ENCODE results near the gene PEX14. TPM values are rescaled to one million over a fixed set of nuclear protein-coding genes. Genes with fewer than 3 reads are reported as not detected.

The PEX14 gene
- polyA plus RNA-seq, 3 donors, result 9.2 to 26.6 (median 10.8) TPM

DNA sequence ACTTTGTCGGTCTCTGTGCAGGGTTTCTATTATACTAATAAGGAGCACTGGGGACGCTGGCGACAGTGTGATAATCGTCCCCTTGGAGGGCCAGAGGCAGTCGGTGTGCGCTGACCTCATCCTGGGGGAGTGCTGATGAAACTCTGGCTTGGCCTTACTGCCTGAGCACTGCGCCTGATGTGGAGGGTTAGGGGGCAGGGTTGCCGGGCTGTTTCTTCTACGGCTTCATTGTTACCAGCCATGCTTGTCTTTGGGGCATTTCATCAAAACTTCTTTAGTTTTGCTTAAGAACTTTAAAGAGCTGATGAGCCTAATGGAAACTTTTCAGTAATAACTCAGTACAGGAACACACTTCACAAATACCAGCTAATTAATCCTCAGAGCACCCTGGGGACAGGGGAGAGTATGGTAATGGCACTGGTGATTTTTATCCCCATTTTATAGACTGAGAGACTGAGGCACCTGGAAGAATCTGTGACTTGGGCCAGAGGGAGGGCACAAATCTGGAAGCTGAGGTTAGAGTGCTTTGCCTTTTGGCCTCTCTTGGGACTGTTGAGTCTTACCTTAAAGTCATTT lies 81.8 kb downstream of the PEX14 start:
- 65 to 81% (median 77%) methylated on average over 9 of the region's 9 CpGs for WGBS, 3 donors
- no peak overlapping the region for H3K27ac ChIP-seq (ENCODE audit: low read depth, low read length)

- 84 to 89% (median 85%) methylated on average over 3 of the region's 3 CpGs for WGBS, 3 donors
- no peak overlapping the region for H3K27ac ChIP-seq (ENCODE audit: low read depth, low read length)
These were observed 83.0 kb downstream of the PEX14 start for GRCh38 chr1:10557714-10558113.

DNA sequence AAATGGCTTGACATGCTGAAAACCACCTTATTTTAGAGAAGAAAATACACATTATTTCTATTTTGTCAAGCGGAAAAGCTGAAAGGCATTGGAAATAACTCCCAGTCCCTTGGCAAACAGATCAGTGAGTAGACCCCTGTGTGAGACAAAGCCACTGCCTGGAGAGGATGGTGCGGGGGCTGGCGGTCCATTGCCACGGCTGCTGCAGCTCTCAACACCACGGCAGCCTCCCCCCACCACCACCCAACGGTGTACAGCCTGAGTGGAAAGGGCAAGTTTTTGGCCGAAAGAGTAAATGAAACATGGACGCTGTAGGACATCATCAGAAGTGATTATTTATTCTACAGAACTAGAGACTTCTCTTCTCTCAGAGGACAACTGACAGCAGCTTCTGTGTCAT lies 84.6 kb downstream of the PEX14 start:
- H3K27ac ChIP-seq (ENCODE audit: low read depth, low read length), result no peak overlapping the region
- 91 to 96% (median 93%) methylated on average over 8 of the region's 8 CpGs for WGBS, 3 donors

GRCh38 chr1:10561497-10561896 lies 86.7 kb downstream of the PEX14 start:
- H3K27ac ChIP-seq (ENCODE audit: low read depth, low read length), result no peak overlapping the region

DNA sequence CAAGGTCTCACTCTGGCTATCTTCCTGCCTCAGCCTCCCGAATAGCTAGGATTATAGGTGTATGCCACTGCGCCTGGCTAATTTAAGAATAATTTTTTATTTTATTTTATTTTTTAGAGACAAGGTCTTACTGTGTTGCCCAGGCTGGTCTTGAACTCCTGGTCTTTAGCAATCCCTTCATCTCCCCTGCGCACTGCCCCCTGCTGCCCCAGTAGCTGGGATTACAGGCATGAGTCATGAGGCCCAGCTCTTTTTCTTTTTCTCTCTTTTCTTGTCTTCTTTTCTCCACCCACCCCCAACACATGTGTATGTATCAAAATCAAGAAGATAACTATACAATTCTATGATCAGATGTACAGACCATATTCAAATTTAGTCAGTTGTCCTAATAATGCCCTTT lies 87.2 kb downstream of the PEX14 start:
- 93 to 99% (median 95%) methylated on average over 3 of the region's 3 CpGs for WGBS, 3 donors
- H3K27ac ChIP-seq (ENCODE audit: low read depth, low read length), result no peak overlapping the region

DNA sequence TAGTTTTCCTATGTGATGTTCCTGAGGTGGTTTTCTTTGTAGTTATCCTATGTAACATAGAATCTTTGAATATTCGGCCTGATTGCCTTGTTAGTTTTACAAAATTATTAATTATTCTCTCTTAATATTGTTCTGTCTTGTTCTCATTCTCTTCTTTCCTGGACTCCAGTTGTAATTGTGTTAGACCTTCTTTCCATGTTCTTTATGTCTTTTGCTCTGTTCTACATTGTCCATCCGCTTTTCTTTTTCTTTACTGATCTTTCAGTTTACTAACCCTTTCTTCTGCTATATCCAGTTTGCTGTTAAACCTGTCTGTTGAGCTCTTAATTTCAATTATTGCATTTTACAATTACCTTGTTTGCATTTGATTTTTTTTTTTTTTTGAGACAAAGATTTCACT lies 89.3 kb downstream of the PEX14 start:
- WGBS, 3 donors, result 95 to 98% (median 98%) methylated on average over 2 of the region's 2 CpGs
- H3K27ac ChIP-seq (ENCODE audit: low read depth, low read length), result no peak overlapping the region

- no peak overlapping the region for H3K27ac ChIP-seq (ENCODE audit: low read depth, low read length)
- 92 to 98% (median 97%) methylated on average over 1 of the region's 1 CpG for WGBS, 3 donors
These were observed 94.8 kb downstream of the PEX14 start for GRCh38 chr1:10569531-10569930.

GRCh38 chr1:10575616-10576015 lies 100.9 kb downstream of the PEX14 start:
- H3K27ac ChIP-seq (ENCODE audit: low read depth, low read length), result no peak overlapping the region
- whole genome bisulfite sequencing, 3 donors, result 57 to 88% (median 59%) methylated on average over 1 of the region's 1 CpG

GRCh38 chr1:10578070-10578469 lies 103.3 kb downstream of the PEX14 start:
- 55 to 91% (median 87%) methylated on average over 4 of the region's 4 CpGs for WGBS, 3 donors
- H3K27ac ChIP-seq (ENCODE audit: low read depth, low read length), result no peak overlapping the region

GRCh38 chr1:10583641-10584040 lies 108.9 kb downstream of the PEX14 start:
- WGBS, 3 donors, result 31 to 88% (median 58%) methylated on average over 3 of the region's 3 CpGs

GRCh38 chr1:10585242-10585641 lies 110.5 kb downstream of the PEX14 start:
- H3K27ac ChIP-seq (ENCODE audit: low read depth, low read length), result no peak overlapping the region
- 95 to 100% (median 100%) methylated on average over 1 of the region's 1 CpG for WGBS, 3 donors

More at GRCh38 chr1:10583641-10584040, 108.9 kb downstream of the PEX14 start:
- no peak overlapping the region for H3K27ac ChIP-seq (ENCODE audit: low read depth, low read length)

DNA sequence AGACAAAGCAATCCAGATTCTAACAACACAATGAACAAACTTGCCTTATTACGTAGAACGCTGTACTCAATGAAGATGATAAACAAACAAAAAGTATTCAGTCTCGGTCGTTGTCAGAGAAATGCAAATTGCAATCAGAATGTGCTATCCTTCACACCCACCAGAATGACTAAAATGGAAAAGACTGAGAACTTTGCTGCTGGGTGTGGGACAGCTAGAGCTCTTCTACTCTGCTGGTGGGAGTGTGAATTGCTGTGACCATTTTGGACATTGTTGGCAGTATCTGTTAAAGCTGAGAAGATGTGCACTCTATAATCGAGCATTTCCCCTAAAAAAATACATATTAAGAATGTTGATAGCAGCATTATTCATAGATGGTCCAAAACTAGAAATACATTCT lies 111.4 kb downstream of the PEX14 start:
- 85 to 93% (median 91%) methylated on average over 5 of the region's 5 CpGs for WGBS, 3 donors
- H3K27ac ChIP-seq (ENCODE audit: low read depth, low read length), result no peak overlapping the region

DNA sequence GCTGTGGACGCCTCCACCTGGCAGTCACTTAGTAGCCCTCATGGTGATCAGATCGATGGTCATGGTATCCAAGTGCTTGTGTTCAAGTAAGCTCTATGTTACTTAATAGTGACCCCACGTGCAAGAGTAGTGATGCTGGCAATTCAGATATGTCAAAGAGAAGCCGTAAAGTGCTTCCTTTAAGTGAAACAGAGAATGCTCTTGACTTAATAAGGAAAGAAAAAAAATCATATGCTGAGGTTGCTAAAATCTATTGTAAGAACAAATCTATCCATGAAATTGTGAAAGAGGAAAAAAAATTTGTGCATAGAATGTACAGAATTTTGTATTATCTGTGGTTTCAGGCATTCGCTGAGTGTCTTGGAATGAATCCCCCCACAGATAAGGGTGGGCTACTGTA lies 113.9 kb downstream of the PEX14 start:
- WGBS, 3 donors, result 91 to 96% (median 93%) methylated on average over 5 of the region's 5 CpGs
- no peak overlapping the region for H3K27ac ChIP-seq (ENCODE audit: low read depth, low read length)

- H3K27ac ChIP-seq (ENCODE audit: low read depth, low read length), result no peak overlapping the region
- WGBS, 3 donors, result 85 to 96% (median 91%) methylated on average over 5 of the region's 5 CpGs
These were observed 114.3 kb downstream of the PEX14 start for GRCh38 chr1:10589074-10589473.

GRCh38 chr1:10591010-10591409 lies 116.3 kb downstream of the PEX14 start:
- 38 to 64% (median 55%) methylated on average over 4 of the region's 4 CpGs for whole genome bisulfite sequencing, 3 donors
- no peak overlapping the region for H3K27ac ChIP-seq (ENCODE audit: low read depth, low read length)

- no peak overlapping the region for H3K27ac ChIP-seq (ENCODE audit: low read depth, low read length)
- 66 to 70% (median 69%) methylated on average over 5 of the region's 5 CpGs for WGBS, 3 donors
These were observed 117.6 kb downstream of the PEX14 start for GRCh38 chr1:10592373-10592772.

- no peak overlapping the region for H3K27ac ChIP-seq (ENCODE audit: low read depth, low read length)
- 86 to 97% (median 95%) methylated on average over 11 of the region's 11 CpGs for WGBS, 3 donors
These were observed 119.0 kb downstream of the PEX14 start for GRCh38 chr1:10593750-10594149.

DNA sequence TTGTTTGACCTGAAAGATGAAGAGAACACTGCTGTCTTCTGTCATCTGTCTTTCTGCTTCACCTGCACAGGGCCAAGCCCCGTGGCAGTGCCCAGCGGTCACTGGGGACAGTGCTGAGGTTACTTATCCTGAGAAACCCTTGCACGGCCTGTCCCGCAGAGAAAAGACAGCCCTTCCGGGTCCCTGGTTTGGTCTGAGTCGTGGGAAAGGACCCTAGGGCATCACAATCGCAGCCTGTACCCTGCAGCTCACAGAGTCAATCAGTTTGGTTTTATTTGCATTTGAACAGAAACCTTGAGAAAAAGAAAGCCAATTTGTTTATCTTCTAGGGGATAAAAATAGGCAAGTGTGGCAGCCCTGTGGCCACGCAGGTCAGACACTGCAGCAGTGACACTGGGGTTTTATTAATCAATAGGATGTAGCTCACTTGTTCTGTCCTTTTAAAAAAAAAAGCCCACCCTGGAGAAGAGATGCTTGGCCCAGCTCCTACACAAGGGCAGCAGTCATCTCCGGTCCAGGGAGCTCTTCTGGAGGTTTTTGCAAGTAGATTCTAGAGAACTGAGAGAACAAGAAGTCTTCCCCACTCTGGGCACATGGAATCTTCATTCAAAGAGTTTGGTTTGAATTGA lies 120.0 kb downstream of the PEX14 start:
- 39 to 92% (median 84%) methylated on average over 9 of the region's 9 CpGs for WGBS, 3 donors
- H3K27ac ChIP-seq (ENCODE audit: low read depth, low read length), result no peak overlapping the region

GRCh38 chr1:10596780-10597179 lies 122.0 kb downstream of the PEX14 start:
- 74 to 87% (median 83%) methylated on average over 6 of the region's 6 CpGs for WGBS, 3 donors
- H3K27ac ChIP-seq (ENCODE audit: low read depth, low read length), result no peak overlapping the region
